Measurements from ENCODE around the gene RAB9A.
"Not testable (repeated sequence)": the region's sequence is repeated elsewhere in the genome, so short reads cannot be mapped to it uniquely, and the experiment has no call there.

GRCh38 chrX:13679700-13680099 lies 9.2 kb upstream of the RAB9A start:
- TF ChIP-seq CTCF, POLR2AphosphoS5, POLR2A, EP300 (IDR thresholded peaks at IDR 0.05): not testable (repeated sequence)
